Neural crest cell (in vitro differentiated cells): ENCODE results near the gene SDHAF2. TPM values are rescaled to one million over a fixed set of nuclear protein-coding genes. Genes with fewer than 3 reads are reported as not detected.

Source experiments
- DNase-seq: peaks from one replicate; pipeline ENCODE4 v3.0.0; 2021; ENCODE audit warnings: low read depth, mixed read lengths, low spot score
- H3K27ac Mint-ChIP-seq: one replicate; pipeline ENCODE4 v1.8.0; 2021; ENCODE audit warnings: mild to moderate bottlenecking, mixed read lengths; ENCODE audit not compliant: unreplicated experiment
- H3K27me3 Mint-ChIP-seq: 2 replicates; pipeline ENCODE4 v1.8.0; 2021; ENCODE audit warnings: low read depth, mild to moderate bottlenecking, mixed read lengths
- H3K36me3 Mint-ChIP-seq: 2 replicates; pipeline ENCODE4 v1.8.0; 2021; ENCODE audit warnings: low read depth, mild to moderate bottlenecking, mixed read lengths
- H3K4me1 Mint-ChIP-seq: 2 replicates; pipeline ENCODE4 v1.8.0; 2021; ENCODE audit warnings: mixed read lengths
- H3K4me3 Mint-ChIP-seq: one replicate; pipeline ENCODE4 v1.8.0; 2021; ENCODE audit warnings: mild to moderate bottlenecking, mixed read lengths
- H3K9me3 Mint-ChIP-seq: 2 replicates; pipeline ENCODE4 v1.8.0; 2021; ENCODE audit warnings: mixed read lengths
- total RNA-seq: library from RNA; stranded (reverse); gene quantifications from 2 replicates; pipeline ENCODE4 v1.2.1, GENCODE V29; 2021
- TF ChIP-seq, protein P1 (sequence below): fragments of 200-600 bp; sonication (generic); conservative IDR thresholded peaks from 2 replicates; pipeline ENCODE4 v1.5.0; 2021; ENCODE audit warnings: antibody characterized with exemption, mild to moderate bottlenecking

SDHAF2 gene
- total RNA-seq, 1 donor from 2014 or later: 35.0 TPM

DNA sequence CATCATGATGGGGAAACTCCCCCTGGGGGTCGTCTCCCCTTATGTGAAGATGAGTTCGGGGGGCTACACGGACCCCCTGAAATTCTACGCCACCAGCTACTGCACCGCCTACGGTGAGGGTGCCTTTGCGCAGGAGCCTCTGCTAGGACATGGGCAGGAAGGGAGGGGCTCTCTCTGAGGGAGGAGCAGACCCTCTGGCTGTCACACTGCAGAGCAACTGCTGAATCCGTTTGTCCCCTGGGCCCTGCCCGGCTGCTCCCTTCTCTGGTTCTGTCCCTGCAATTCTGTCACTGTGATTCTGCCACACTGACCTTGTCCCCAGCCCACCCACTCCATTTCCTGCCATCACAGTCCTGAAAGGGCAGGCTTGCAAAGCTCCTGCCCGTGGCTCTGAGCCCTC is 51.9 kb downstream of the SDHAF2 start:
- Mint-ChIP-seq H3K27me3 (no peaks in the 10 kb centered on the region), H3K27ac (peak overlapping the region; percentile 78), H3K4me3 (no peak overlapping the region), H3K36me3 (no peaks in the 10 kb centered on the region), H3K9me3 (no peaks in the 10 kb centered on the region), H3K4me1 (peaks cover 43% of the 10 kb centered on the region)
- TF ChIP-seq, protein P1, sequence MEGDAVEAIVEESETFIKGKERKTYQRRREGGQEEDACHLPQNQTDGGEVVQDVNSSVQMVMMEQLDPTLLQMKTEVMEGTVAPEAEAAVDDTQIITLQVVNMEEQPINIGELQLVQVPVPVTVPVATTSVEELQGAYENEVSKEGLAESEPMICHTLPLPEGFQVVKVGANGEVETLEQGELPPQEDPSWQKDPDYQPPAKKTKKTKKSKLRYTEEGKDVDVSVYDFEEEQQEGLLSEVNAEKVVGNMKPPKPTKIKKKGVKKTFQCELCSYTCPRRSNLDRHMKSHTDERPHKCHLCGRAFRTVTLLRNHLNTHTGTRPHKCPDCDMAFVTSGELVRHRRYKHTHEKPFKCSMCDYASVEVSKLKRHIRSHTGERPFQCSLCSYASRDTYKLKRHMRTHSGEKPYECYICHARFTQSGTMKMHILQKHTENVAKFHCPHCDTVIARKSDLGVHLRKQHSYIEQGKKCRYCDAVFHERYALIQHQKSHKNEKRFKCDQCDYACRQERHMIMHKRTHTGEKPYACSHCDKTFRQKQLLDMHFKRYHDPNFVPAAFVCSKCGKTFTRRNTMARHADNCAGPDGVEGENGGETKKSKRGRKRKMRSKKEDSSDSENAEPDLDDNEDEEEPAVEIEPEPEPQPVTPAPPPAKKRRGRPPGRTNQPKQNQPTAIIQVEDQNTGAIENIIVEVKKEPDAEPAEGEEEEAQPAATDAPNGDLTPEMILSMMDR: no peak
- DNase-seq: no peak

DNA sequence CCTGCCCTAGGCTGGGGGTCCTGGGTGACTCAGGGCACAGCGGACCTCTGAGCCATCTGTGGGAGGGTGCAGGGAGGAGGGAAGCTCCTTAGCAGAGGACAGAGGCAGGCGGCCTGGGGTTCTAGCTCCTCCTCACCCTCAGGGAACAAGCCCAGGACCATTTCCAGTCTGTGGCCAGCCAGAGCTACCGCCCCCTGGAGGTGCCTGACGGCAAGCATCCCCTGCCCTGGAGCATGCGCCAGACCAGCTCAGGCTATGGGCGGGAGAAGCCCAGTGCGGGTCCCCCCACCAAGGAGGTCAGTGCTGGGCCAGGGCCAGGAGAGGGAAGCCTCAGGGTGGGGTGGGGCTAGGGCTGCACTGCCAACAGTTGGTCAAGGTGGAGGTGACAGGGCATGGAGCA is 52.6 kb downstream of the SDHAF2 start:
- DNase-seq: peak; percentile 67
- Mint-ChIP-seq H3K36me3 (no peaks in the 10 kb centered on the region), H3K4me3 (no peak overlapping the region), H3K27me3 (no peaks in the 10 kb centered on the region), H3K27ac (no peak overlapping the region), H3K4me1 (peaks cover 49% of the 10 kb centered on the region), H3K9me3 (no peaks in the 10 kb centered on the region)
- TF ChIP-seq, protein P1: peak; percentile 60

GRCh38 chr11:61484541-61484940 is 54.6 kb downstream of the SDHAF2 start:
- Mint-ChIP-seq H3K4me3 (no peak overlapping the region), H3K9me3 (no peaks in the 10 kb centered on the region), H3K36me3 (no peaks in the 10 kb centered on the region), H3K4me1 (peaks cover 57% of the 10 kb centered on the region), H3K27me3 (no peaks in the 10 kb centered on the region), H3K27ac (no peak overlapping the region)
- DNase-seq: no peak
- TF ChIP-seq, protein P1: no peak

- Mint-ChIP-seq H3K9me3 (no peaks in the 10 kb centered on the region), H3K4me1 (peaks cover 57% of the 10 kb centered on the region), H3K36me3 (no peaks in the 10 kb centered on the region), H3K27ac (no peak overlapping the region), H3K4me3 (no peak overlapping the region), H3K27me3 (no peaks in the 10 kb centered on the region)
- DNase-seq: no peak
- TF ChIP-seq, protein P1: no peak
Observed at GRCh38 chr11:61485080-61485479, 55.2 kb downstream of the SDHAF2 start.

GRCh38 chr11:61486011-61486620 is 56.2 kb downstream of the SDHAF2 start:
- no peaks in the 10 kb centered on the region for H3K27me3 Mint-ChIP-seq
- no peak for DNase-seq
- H3K4me3 Mint-ChIP-seq: no peak overlapping the region

More at GRCh38 chr11:61486011-61486620, 56.2 kb downstream of the SDHAF2 start:
- Mint-ChIP-seq H3K4me1 (peaks cover 53% of the 10 kb centered on the region), H3K27ac (no peak overlapping the region), H3K36me3 (no peaks in the 10 kb centered on the region), H3K9me3 (no peaks in the 10 kb centered on the region)
- TF ChIP-seq, protein P1: no peak
